Transverse colon (tissue), 4 donors: Measurements from ENCODE around the gene NLRX1. TPM values are rescaled to one million over a fixed set of nuclear protein-coding genes. Genes with fewer than 3 reads are reported as not detected.
A peak's percentile ranks its signal among the peaks of the same experiment; 100 is the strongest.
"Not testable (repeated sequence)": the region's sequence is repeated elsewhere in the genome, so short reads cannot be mapped to it uniquely, and the experiment has no call there.

Source experiments
- DNase-seq: peaks from one replicate; pipeline ENCODE4 v3.0.0-alpha.2; 2019
- H3K27ac ChIP-seq, 4 donors: fragments of 200-600 bp; sonication (generic); 2 replicates each; pipeline ENCODE4 v1.5.1; 2016 to 2018; ENCODE audit warnings: inconsistent platforms in 4 of 4
- H3K27me3 ChIP-seq: fragments of 200-600 bp; sonication (generic); 2 replicates; pipeline ENCODE4 v1.5.1; 2017; ENCODE audit warnings: inconsistent platforms
- H3K36me3 ChIP-seq, 4 donors: fragments of 200-600 bp; sonication (generic); 2 replicates each; pipeline ENCODE4 v1.5.1; 2017 to 2019; ENCODE audit warnings: inconsistent platforms in 4 of 4
- H3K4me1 ChIP-seq, 4 donors: fragments of 200-600 bp; sonication (generic); 2 replicates each; pipeline ENCODE4 v1.5.1; 2017 to 2020; ENCODE audit warnings: inconsistent platforms in 4 of 4
- H3K4me3 ChIP-seq, 4 donors: fragments of 200-600 bp; sonication (generic); 1 replicate in 1 of 4; 2 replicates in 3 of 4; pipeline versions ENCODE4 v1.5.1 to v1.6.1; 2017 to 2019; ENCODE audit warnings: inconsistent platforms in 4 of 4
- H3K9me3 ChIP-seq, 2 donors: fragments of 200-600 bp; sonication (generic); 2 replicates each; pipeline ENCODE4 v1.5.1; 2017 to 2019; ENCODE audit warnings: inconsistent platforms in 2 of 2
- EP300 ChIP-seq: sonication (generic); formaldehyde crosslinking; IDR thresholded peaks from one replicate; pipeline ENCODE4 v1.6.1; 2017; ENCODE audit warnings: antibody characterized with exemption, low read depth
- POLR2A ChIP-seq: fragments of 450-650 bp; IDR thresholded peaks from one replicate; pipeline ENCODE4 v1.6.1; 2016; ENCODE audit warnings: antibody characterized with exemption, mild to moderate bottlenecking, moderate library complexity
- POLR2AphosphoS5 ChIP-seq, 3 donors: sonication (generic); formaldehyde crosslinking; IDR thresholded peaks; one replicate each; pipeline ENCODE4 v1.6.1; 2016; ENCODE audit warnings: antibody characterized with exemption in 3 of 3
- WGBS, 2 donors: methylation state at CpG; one replicate each; pipeline ENCODE4 v1.1.5; 2018; ENCODE audit warnings: low coverage in 1 of 2; 5-methylcytosine and 5-hydroxymethylcytosine counted together
- in situ Hi-C, 4 donors: fragments of 200-750 bp; cut with MboI; loops; one replicate each; pipeline versions ENCODE4 v1.15.0 to v1.15.1; 2017; ENCODE audit warnings: low sequenced_read_pairs in 3 of 4, low pct_ligation_motif_present in 1 of 4, low pct_unique_long_range_greater_than_20kb in 1 of 4
- intact Hi-C: fragments of 100-400 bp; cut with DNase I; formaldehyde crosslinking; loops from one replicate; pipeline ENCODE4 v1.15.1; 2023; ENCODE audit warnings: low total_unique reads
- total RNA-seq, 4 donors: library from RNA; depleted of rRNA; stranded (reverse); fragments of >200 nt; gene quantifications; one replicate each; pipeline ENCODE4 v1.1.0, GENCODE V29; 2016
- TF ChIP-seq, protein P1 (sequence below), 5 experiments: fragments of 200-600 bp in 3 of 5; fragments of 450-650 bp in 2 of 5; sonication (generic) in 3 of 5; IDR thresholded peaks; 1 replicate in 2 of 5; 2 replicates in 3 of 5; pipeline ENCODE4 v1.5.1; 2016 to 2017; ENCODE audit warnings: antibody characterized with exemption in 5 of 5, inconsistent platforms in 3 of 5, mild to moderate bottlenecking in 2 of 5, moderate library complexity in 1 of 5

NLRX1 gene
- total RNA-seq, 4 donors from 2014 or later: 16.4 to 30.1 (median 18.2) TPM

DNA sequence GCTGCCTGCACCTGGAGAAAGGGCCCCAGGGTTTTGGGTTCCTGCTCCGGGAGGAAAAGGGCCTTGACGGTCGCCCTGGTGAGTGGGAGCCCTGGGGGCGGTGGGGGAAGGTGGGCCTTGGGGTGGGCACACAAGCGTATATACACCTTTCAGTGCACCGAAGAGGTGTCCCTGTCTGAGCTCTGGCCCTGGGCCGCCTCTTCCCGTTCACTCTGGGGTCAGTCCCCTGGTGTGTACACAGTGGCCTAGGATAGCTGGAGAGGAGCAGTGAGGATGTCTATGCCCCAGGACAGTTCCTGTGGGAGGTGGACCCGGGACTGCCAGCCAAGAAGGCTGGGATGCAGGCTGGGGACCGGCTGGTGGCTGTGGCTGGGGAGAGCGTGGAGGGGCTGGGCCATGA, 19.5 kb downstream of the NLRX1 start:
- 82% methylated on average over 11 of the region's 11 CpGs; no CpG with 5 or more reads in 1 of the 2 donors for WGBS, 2 donors
- no peaks in the 10 kb centered on the region for H3K36me3 ChIP-seq
- H3K27ac ChIP-seq: no peak overlapping the region
- no peak overlapping the region for H3K4me3 ChIP-seq
- in situ Hi-C loops: no loop called here
- H3K4me1 ChIP-seq: peaks cover 0 to 22% (median 5%) of the 10 kb centered on the region in 4 donors
- no peak for DNase-seq
- intact Hi-C loops: no loop called here
- H3K9me3 ChIP-seq: no peaks in the 10 kb centered on the region
- no peaks in the 10 kb centered on the region for H3K27me3 ChIP-seq
- no peak for TF ChIP-seq POLR2A
- TF ChIP-seq, protein P1, sequence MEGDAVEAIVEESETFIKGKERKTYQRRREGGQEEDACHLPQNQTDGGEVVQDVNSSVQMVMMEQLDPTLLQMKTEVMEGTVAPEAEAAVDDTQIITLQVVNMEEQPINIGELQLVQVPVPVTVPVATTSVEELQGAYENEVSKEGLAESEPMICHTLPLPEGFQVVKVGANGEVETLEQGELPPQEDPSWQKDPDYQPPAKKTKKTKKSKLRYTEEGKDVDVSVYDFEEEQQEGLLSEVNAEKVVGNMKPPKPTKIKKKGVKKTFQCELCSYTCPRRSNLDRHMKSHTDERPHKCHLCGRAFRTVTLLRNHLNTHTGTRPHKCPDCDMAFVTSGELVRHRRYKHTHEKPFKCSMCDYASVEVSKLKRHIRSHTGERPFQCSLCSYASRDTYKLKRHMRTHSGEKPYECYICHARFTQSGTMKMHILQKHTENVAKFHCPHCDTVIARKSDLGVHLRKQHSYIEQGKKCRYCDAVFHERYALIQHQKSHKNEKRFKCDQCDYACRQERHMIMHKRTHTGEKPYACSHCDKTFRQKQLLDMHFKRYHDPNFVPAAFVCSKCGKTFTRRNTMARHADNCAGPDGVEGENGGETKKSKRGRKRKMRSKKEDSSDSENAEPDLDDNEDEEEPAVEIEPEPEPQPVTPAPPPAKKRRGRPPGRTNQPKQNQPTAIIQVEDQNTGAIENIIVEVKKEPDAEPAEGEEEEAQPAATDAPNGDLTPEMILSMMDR (IDR thresholded peaks at IDR 0.05): no peak
- no peak for TF ChIP-seq POLR2AphosphoS5 (IDR thresholded peaks at IDR 0.05)
- no peak for TF ChIP-seq EP300

DNA sequence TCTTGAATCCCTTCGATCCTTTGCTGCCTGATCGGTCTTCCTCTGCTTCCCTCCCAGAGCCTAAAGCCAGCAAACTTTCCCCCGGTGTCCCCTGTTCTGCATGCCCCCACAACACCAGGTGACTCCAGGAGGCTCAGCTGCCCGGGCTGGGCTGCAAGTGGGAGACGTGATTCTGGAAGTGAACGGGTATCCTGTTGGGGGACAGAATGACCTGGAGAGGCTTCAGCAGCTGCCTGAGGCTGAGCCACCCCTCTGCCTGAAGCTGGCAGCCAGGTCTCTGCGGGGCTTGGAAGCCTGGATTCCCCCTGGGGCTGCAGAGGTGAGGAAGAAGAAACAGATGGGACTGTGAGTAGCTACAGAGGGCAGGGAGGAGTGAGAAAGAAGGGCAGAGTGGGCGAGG, 20.4 kb downstream of the NLRX1 start:
- TF ChIP-seq EP300 (no peak), POLR2A (no peak)
- in situ Hi-C loops (no loop called here), intact Hi-C loops (no loop called here)
- no peaks in the 10 kb centered on the region for H3K9me3 ChIP-seq
- no peak overlapping the region for H3K4me3 ChIP-seq
- no peak for DNase-seq
- no peaks in the 10 kb centered on the region for H3K27me3 ChIP-seq
- peaks cover 0 to 22% (median 5%) of the 10 kb centered on the region in 4 donors for H3K4me1 ChIP-seq
- WGBS, 2 donors: 88 to 90% methylated on average over 2 to 8 of the region's 8 CpGs
- no peak overlapping the region for H3K27ac ChIP-seq
- H3K36me3 ChIP-seq: no peaks in the 10 kb centered on the region

DNA sequence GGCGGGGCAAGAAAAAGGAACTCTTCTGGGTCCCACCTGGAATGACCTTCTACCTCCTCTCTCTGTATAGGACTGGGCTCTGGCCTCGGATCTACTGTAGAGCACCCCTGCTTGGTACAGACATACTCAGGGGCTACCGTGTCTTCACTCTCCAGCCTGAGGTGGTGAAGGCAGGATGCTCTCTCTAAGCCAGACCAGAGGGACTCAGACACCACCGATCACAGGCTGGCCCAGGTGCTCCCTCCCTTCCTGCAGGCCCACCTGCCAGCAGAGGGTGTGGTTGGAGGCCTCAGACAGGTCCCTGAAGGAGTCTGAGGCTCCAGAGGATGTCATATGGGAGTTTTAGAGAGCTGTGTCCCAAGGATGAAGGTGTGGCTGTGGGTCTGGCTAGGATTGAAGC, 20.9 kb downstream of the NLRX1 start:
- H3K9me3 ChIP-seq: no peaks in the 10 kb centered on the region
- TF ChIP-seq POLR2A (no peak), EP300 (no peak), POLR2AphosphoS5 (IDR thresholded peaks at IDR 0.05) (no peak)
- TF ChIP-seq, protein P1 (IDR thresholded peaks at IDR 0.05): no peak
- 73 to 80% methylated on average over 1 to 4 of the region's 4 CpGs for WGBS, 2 donors
- H3K36me3 ChIP-seq: no peaks in the 10 kb centered on the region
- intact Hi-C loops (no loop called here), in situ Hi-C loops (no loop called here)
- H3K27me3 ChIP-seq: no peaks in the 10 kb centered on the region
- DNase-seq: no peak
- peaks cover 0 to 22% (median 5%) of the 10 kb centered on the region in 4 donors for H3K4me1 ChIP-seq
- H3K4me3 ChIP-seq: no peak overlapping the region
- no peak overlapping the region for H3K27ac ChIP-seq

DNA sequence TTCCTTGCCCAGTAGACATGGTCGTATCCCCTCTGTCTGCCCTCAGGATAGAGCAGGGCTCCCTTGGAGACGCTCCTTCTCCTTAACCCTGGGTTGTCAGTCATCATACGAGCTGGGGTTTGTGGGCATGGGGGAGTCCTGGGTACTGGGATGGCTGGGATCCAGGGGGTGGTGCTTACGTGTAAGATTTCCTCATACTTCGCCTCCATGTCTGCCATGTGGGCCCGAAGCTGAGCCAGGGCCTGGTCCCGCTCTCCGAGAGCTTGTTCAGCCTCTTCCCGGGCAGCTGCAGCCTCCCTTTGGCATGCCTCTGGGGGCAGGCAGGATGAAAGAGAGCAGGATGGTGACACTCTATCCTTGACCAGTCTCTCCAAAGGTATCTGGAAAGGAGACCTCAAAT, 22.0 kb downstream of the NLRX1 start:
- no peak overlapping the region for H3K27ac ChIP-seq
- WGBS, 2 donors: 90% methylated on average over 9 of the region's 9 CpGs; no CpG with 5 or more reads in 1 of the 2 donors
- no peaks in the 10 kb centered on the region for H3K9me3 ChIP-seq
- in situ Hi-C loops: no loop called here
- no peak overlapping the region for H3K4me3 ChIP-seq
- peaks cover 0 to 18% (median 5%) of the 10 kb centered on the region in 4 donors for H3K4me1 ChIP-seq
- intact Hi-C loops: no loop called here
- DNase-seq: no peak
- no peaks in the 10 kb centered on the region for H3K36me3 ChIP-seq
- no peaks in the 10 kb centered on the region for H3K27me3 ChIP-seq
- no peak for TF ChIP-seq EP300

DNA sequence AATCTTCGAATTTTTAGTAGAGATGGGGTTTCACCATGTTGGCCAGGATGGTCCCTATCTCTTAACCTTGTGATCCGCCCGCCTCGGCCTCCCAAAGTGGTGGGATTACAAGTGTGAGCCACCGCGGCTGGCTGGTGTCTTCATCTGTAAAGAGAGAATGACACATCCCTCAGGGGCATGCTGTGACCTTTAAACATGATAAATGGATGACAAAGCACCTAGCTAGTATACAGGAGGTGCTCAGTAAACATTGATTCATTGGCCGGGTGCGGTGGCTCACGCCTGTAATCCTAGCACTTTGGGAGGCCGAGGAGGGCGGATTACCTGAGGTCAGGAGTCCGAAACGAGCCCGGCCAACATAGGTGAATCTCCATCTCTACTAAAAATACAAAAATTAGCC, 22.7 kb downstream of the NLRX1 start:
- H3K4me3 ChIP-seq, intact Hi-C loops, H3K27ac ChIP-seq, H3K9me3 ChIP-seq, H3K36me3 ChIP-seq, in situ Hi-C loops, H3K27me3 ChIP-seq: not testable (repeated sequence)
- peak; percentile 44 for DNase-seq
- peaks cover 0 to 17% (median 5%) of the 10 kb centered on the region in 4 donors for H3K4me1 ChIP-seq
- 79 to 83% methylated on average over 2 to 14 of the region's 14 CpGs for WGBS, 2 donors

DNA sequence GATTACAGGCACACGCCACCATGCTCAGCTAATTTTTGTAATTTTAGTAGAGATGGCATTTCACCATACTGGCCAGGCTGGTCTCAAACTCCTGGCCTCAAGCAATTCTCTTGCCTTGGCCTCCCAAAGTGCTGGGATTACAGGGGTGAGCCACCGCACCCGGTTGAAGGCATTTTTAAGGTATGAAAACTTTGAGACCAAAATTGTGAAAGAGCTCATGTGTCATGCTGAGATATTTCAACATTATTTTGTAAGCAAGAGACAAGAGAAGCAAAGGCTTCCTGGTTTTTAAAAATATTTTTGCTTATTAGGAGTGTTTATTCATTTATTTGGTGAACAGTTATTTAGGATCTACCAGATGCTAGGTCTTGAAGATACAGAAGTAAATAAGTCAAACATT, 23.6 kb downstream of the NLRX1 start:
- H3K4me3 ChIP-seq: no peak overlapping the region
- no peak overlapping the region for H3K27ac ChIP-seq
- H3K36me3 ChIP-seq: no peaks in the 10 kb centered on the region
- no peak for TF ChIP-seq POLR2AphosphoS5 (IDR thresholded peaks at IDR 0.05)
- no peak for TF ChIP-seq POLR2A
- TF ChIP-seq, protein P1 (IDR thresholded peaks at IDR 0.05): no peak
- TF ChIP-seq EP300: no peak
- H3K27me3 ChIP-seq: no peaks in the 10 kb centered on the region
- WGBS, 2 donors: 76 to 92% methylated on average over 2 to 3 of the region's 3 CpGs
- no peak for DNase-seq
- no peaks in the 10 kb centered on the region for H3K9me3 ChIP-seq
- intact Hi-C loops (no loop called here), in situ Hi-C loops (no loop called here)
- peaks cover 0 to 18% (median 5%) of the 10 kb centered on the region in 4 donors for H3K4me1 ChIP-seq
